ENCODE results near the gene CCR5. TPM values are rescaled to one million over a fixed set of nuclear protein-coding genes. Genes with fewer than 3 reads are reported as not detected.
"Not testable (repeated sequence)": the region's sequence is repeated elsewhere in the genome, so short reads cannot be mapped to it uniquely, and the experiment has no call there.

CCR5 gene
- total RNA-seq, 1 donor from 2014 or later, result not detected

- no peak overlapping the region for H3K9ac ChIP-seq
- H3K27me3 ChIP-seq, result no peaks in the 10 kb centered on the region
- Mint-ChIP-seq H3K4me1 (no peaks in the 10 kb centered on the region), H3K27ac (no peak overlapping the region), H3K36me3 (no peaks in the 10 kb centered on the region), H3K27me3 (ENCODE audit: insufficient read depth, low read depth) (peaks cover 4% of the 10 kb centered on the region), H3K9me3 (no peaks in the 10 kb centered on the region), H3K4me3 (no peak overlapping the region)
- H3K9me3 ChIP-seq (ENCODE audit: low read depth), result no peaks in the 10 kb centered on the region
- TF ChIP-seq, protein P1, sequence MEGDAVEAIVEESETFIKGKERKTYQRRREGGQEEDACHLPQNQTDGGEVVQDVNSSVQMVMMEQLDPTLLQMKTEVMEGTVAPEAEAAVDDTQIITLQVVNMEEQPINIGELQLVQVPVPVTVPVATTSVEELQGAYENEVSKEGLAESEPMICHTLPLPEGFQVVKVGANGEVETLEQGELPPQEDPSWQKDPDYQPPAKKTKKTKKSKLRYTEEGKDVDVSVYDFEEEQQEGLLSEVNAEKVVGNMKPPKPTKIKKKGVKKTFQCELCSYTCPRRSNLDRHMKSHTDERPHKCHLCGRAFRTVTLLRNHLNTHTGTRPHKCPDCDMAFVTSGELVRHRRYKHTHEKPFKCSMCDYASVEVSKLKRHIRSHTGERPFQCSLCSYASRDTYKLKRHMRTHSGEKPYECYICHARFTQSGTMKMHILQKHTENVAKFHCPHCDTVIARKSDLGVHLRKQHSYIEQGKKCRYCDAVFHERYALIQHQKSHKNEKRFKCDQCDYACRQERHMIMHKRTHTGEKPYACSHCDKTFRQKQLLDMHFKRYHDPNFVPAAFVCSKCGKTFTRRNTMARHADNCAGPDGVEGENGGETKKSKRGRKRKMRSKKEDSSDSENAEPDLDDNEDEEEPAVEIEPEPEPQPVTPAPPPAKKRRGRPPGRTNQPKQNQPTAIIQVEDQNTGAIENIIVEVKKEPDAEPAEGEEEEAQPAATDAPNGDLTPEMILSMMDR (IDR thresholded peaks at IDR 0.05), result no peak
- TF ChIP-seq EZH2phosphoT487 (IDR thresholded peaks at IDR 0.05) (no peak), EZH2 (IDR thresholded peaks at IDR 0.05) (no peak)
- no peak overlapping the region for H3K4me3 ChIP-seq
- no peaks in the 10 kb centered on the region for H3K4me1 ChIP-seq
- no peaks in the 10 kb centered on the region for H3K79me2 ChIP-seq (ENCODE audit: low read depth)
- H3K4me2 ChIP-seq, result no peak overlapping the region
- no peaks in the 10 kb centered on the region for H3K36me3 ChIP-seq
- no peaks in the 10 kb centered on the region for H3F3A ChIP-seq (ENCODE audit: low read depth)
- no peak overlapping the region for H3K27ac ChIP-seq
- H2AFZ ChIP-seq (replicated peaks), result no peak overlapping the region
- H4K20me1 ChIP-seq (ENCODE audit: low read depth), result no peaks in the 10 kb centered on the region
- DNase-seq (ENCODE audit: low spot score), result no peak
These were observed 12.6 kb downstream of the CCR5 start for GRCh38 chr3:46383211-46383950.

GRCh38 chr3:46383951-46384330 is 13.2 kb downstream of the CCR5 start:
- Mint-ChIP-seq H3K36me3 (no peaks in the 10 kb centered on the region), H3K9me3 (no peaks in the 10 kb centered on the region), H3K27ac (no peak overlapping the region), H3K27me3 (ENCODE audit: insufficient read depth, low read depth) (peaks cover 4% of the 10 kb centered on the region), H3K4me1 (no peaks in the 10 kb centered on the region), H3K4me3 (no peak overlapping the region)
- DNase-seq (ENCODE audit: low spot score), result no peak
- Histone ChIP-seq H3K79me2 (ENCODE audit: low read depth) (no peaks in the 10 kb centered on the region), H3F3A (ENCODE audit: low read depth) (no peaks in the 10 kb centered on the region), H3K9ac (no peak overlapping the region), H3K27me3 (no peaks in the 10 kb centered on the region), H3K27ac (no peak overlapping the region), H3K9me3 (ENCODE audit: low read depth) (no peaks in the 10 kb centered on the region), H3K4me2 (no peak overlapping the region), H3K4me3 (no peak overlapping the region), H4K20me1 (ENCODE audit: low read depth) (no peaks in the 10 kb centered on the region), H2AFZ (replicated peaks) (no peak overlapping the region), H3K4me1 (no peaks in the 10 kb centered on the region), H3K36me3 (no peaks in the 10 kb centered on the region)
- TF ChIP-seq EZH2phosphoT487 (IDR thresholded peaks at IDR 0.05), result no peak

- H3K4me1 Mint-ChIP-seq, result no peaks in the 10 kb centered on the region
- Histone ChIP-seq H4K20me1 (ENCODE audit: low read depth) (no peaks in the 10 kb centered on the region), H3K27me3 (no peaks in the 10 kb centered on the region), H3K4me3 (no peak overlapping the region), H3K9me3 (ENCODE audit: low read depth) (no peaks in the 10 kb centered on the region), H3F3A (ENCODE audit: low read depth) (no peaks in the 10 kb centered on the region), H3K4me2 (no peak overlapping the region), H3K36me3 (no peaks in the 10 kb centered on the region), H2AFZ (replicated peaks) (no peak overlapping the region), H3K79me2 (ENCODE audit: low read depth) (no peaks in the 10 kb centered on the region), H3K27ac (no peak overlapping the region), H3K4me1 (no peaks in the 10 kb centered on the region), H3K9ac (no peak overlapping the region)
- no peak overlapping the region for H3K27ac Mint-ChIP-seq
- no peaks in the 10 kb centered on the region for H3K9me3 Mint-ChIP-seq
- no peaks in the 10 kb centered on the region for H3K36me3 Mint-ChIP-seq
- H3K27me3 Mint-ChIP-seq (ENCODE audit: insufficient read depth, low read depth), result peaks cover 4% of the 10 kb centered on the region
- H3K4me3 Mint-ChIP-seq, result no peak overlapping the region
- no peak for DNase-seq (ENCODE audit: low spot score)
- TF ChIP-seq, protein P1 (IDR thresholded peaks at IDR 0.05), result no peak
- TF ChIP-seq EZH2 (IDR thresholded peaks at IDR 0.05), result no peak
- TF ChIP-seq EZH2phosphoT487 (IDR thresholded peaks at IDR 0.05), result no peak
These were observed 15.5 kb downstream of the CCR5 start for GRCh38 chr3:46386205-46386604.

DNA sequence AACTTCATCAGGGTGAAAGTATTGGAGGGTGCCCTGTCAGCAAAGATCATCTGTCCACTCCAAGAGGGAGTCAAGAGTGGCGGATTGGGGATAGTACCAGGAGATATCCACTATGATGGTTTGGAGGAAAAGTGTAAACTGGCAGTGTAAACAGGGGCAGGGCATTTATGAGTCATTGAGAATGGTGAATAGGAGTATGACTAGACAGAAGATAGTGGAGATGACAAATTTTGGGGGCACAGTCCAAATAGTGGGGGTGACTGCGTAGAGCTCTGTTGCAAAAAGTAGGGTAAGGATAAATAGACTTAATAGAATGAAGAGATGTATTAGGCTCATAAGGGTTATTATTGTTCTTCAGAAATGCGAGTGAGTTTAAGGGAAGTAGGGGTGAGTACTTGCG is 18.1 kb downstream of the CCR5 start:
- H3F3A ChIP-seq (ENCODE audit: low read depth); H4K20me1 ChIP-seq (ENCODE audit: low read depth); H3K27me3 Mint-ChIP-seq (ENCODE audit: insufficient read depth, low read depth); H3K4me2 ChIP-seq; H3K4me1 Mint-ChIP-seq; H3K4me1 ChIP-seq; H3K27ac ChIP-seq; H3K4me3 ChIP-seq; H3K9me3 ChIP-seq (ENCODE audit: low read depth); H3K79me2 ChIP-seq (ENCODE audit: low read depth); H3K9me3 Mint-ChIP-seq; H3K36me3 Mint-ChIP-seq; DNase-seq (ENCODE audit: low spot score); H3K27ac Mint-ChIP-seq; H2AFZ ChIP-seq (replicated peaks); H3K27me3 ChIP-seq; H3K36me3 ChIP-seq; H3K4me3 Mint-ChIP-seq; H3K9ac ChIP-seq: not testable (repeated sequence)
